Mesothelial cell of epicardium (in vitro differentiated cells): ENCODE results near the gene KLF12. TPM values are rescaled to one million over a fixed set of nuclear protein-coding genes. Genes with fewer than 3 reads are reported as not detected.
A peak's percentile ranks its signal among the peaks of the same experiment; 100 is the strongest.

Experiments
- DNase-seq, 2 experiments: peaks; one replicate each; pipeline ENCODE4 v3.0.0; 2021; ENCODE audit warnings: low spot score in 2 of 2; ENCODE audit not compliant: unreplicated experiment in 2 of 2
- H3K27ac Mint-ChIP-seq: 2 replicates; pipeline ENCODE4 v1.8.0; 2021; ENCODE audit warnings: mixed read lengths
- H3K27me3 Mint-ChIP-seq: 2 replicates; pipeline ENCODE4 v1.8.0; 2021; ENCODE audit warnings: low read depth, mixed read lengths
- H3K36me3 Mint-ChIP-seq: 2 replicates; pipeline ENCODE4 v1.8.0; 2021; ENCODE audit warnings: mixed read lengths
- H3K4me1 Mint-ChIP-seq: 2 replicates; pipeline ENCODE4 v1.8.0; 2021; ENCODE audit warnings: mixed read lengths
- H3K4me3 Mint-ChIP-seq: 2 replicates; pipeline ENCODE4 v1.8.0; 2021; ENCODE audit warnings: mild to moderate bottlenecking, moderate library complexity, mixed read lengths
- H3K9me3 Mint-ChIP-seq: 2 replicates; pipeline ENCODE4 v1.8.0; 2021; ENCODE audit warnings: mixed read lengths
- total RNA-seq: library from RNA; stranded (reverse); gene quantifications from 3 replicates; pipeline ENCODE4 v1.2.1, GENCODE V29; 2021
- TF ChIP-seq, protein P1 (sequence below): fragments of 200-600 bp; sonication (generic); IDR thresholded peaks from one replicate; pipeline ENCODE4 v1.5.0; 2021; ENCODE audit warnings: antibody characterized with exemption; ENCODE audit not compliant: unreplicated experiment

Gene KLF12
- total RNA-seq, 1 donor from 2014 or later, result 33.9 TPM

DNA sequence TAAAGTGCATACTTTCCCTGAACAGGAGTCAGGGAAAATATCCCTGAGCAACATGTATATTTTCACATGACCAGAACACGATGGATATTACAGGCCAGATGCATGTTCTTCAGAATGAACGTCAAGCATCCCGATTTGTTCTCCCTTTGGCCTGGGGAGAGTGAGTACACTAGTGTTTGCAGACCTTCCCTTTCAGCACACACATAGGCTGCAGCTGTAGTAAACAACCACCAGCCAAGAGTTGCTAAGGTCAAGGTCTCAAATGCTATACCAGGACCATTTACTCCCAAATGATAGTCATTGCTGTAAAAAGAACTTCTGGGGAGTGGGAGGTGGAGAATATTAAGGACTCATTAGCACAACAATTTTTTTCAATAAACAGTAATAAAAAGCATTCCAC lies 3.0 kb downstream of the KLF12 start:
- Mint-ChIP-seq H3K4me3 (peak overlapping the region; percentile 36), H3K4me1 (peaks cover 41% of the 10 kb centered on the region), H3K27ac (peak overlapping the region; percentile 66), H3K9me3 (no peaks in the 10 kb centered on the region), H3K27me3 (no peaks in the 10 kb centered on the region), H3K36me3 (no peaks in the 10 kb centered on the region)
- TF ChIP-seq, protein P1, sequence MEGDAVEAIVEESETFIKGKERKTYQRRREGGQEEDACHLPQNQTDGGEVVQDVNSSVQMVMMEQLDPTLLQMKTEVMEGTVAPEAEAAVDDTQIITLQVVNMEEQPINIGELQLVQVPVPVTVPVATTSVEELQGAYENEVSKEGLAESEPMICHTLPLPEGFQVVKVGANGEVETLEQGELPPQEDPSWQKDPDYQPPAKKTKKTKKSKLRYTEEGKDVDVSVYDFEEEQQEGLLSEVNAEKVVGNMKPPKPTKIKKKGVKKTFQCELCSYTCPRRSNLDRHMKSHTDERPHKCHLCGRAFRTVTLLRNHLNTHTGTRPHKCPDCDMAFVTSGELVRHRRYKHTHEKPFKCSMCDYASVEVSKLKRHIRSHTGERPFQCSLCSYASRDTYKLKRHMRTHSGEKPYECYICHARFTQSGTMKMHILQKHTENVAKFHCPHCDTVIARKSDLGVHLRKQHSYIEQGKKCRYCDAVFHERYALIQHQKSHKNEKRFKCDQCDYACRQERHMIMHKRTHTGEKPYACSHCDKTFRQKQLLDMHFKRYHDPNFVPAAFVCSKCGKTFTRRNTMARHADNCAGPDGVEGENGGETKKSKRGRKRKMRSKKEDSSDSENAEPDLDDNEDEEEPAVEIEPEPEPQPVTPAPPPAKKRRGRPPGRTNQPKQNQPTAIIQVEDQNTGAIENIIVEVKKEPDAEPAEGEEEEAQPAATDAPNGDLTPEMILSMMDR, result no peak
- DNase-seq, result no peak

DNA sequence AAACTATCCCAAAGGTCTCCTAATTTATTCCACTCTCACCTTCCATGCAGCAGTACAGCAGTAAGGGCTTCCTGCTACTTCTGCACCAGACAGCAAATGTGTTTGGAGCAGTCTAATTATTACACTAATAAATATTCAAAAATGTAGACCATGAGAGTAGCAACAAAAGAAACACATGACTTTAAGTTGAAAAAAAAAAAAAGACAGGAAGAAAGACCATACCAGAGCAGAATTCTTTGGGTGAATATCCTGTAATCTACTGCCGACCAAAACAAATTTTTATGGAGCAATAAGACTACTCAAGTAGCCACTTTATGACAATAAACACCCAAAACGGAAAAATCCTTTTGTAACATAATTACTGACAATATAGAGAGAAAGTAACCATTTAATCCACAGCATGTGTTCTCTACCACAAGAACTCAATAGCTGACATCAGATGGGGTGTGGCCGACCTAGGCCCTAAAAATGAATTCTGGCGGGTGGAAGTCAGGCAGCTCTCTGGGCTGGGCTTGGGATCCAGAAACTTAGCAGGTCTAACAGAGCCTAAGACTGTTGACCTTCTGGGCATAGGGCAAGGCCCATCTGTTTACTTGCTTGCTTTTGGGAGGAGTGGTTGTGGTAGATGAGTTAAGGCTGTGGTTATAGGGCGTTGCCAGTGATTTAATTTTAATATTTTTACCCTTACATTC lies 4.6 kb downstream of the KLF12 start:
- TF ChIP-seq, protein P1, result no peak
- Mint-ChIP-seq H3K27me3 (no peaks in the 10 kb centered on the region), H3K27ac (no peak overlapping the region), H3K9me3 (no peaks in the 10 kb centered on the region), H3K36me3 (no peaks in the 10 kb centered on the region), H3K4me1 (peaks cover 41% of the 10 kb centered on the region), H3K4me3 (no peak overlapping the region)
- DNase-seq, result no peak

DNA sequence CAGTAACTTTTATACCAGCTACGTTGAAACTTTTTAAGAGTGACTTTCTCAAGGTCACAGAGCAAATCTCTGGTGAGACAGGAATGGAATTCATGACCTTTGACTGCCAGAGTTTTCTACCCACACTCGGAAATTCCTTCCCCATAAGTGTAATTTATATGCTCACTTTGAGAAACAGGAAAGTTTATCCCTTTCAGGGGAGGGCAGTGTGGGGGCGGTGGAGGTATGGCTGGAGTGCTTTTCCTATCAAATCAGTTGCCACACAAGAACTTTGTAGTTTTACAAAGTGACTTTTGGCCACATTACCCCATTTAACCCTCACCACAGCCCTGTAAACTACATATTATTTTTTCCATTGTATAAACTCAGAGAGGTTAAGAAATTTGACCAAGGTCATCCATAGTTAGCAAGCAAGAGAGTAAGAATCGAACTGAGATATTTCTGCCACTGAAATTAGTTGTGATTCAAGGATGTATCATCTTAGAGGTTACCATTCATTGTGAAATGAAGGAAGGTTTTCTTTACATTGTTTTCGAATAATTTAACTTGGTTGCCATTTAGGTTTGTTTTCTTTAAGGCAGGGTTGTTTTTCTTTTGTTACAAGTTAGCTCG lies 5.9 kb downstream of the KLF12 start:
- TF ChIP-seq, protein P1, result no peak
- Mint-ChIP-seq H3K36me3 (no peaks in the 10 kb centered on the region), H3K4me3 (no peak overlapping the region), H3K27me3 (no peaks in the 10 kb centered on the region), H3K27ac (peak overlapping the region; percentile 87), H3K4me1 (peaks cover 41% of the 10 kb centered on the region), H3K9me3 (no peaks in the 10 kb centered on the region)
- DNase-seq, result no peak

DNA sequence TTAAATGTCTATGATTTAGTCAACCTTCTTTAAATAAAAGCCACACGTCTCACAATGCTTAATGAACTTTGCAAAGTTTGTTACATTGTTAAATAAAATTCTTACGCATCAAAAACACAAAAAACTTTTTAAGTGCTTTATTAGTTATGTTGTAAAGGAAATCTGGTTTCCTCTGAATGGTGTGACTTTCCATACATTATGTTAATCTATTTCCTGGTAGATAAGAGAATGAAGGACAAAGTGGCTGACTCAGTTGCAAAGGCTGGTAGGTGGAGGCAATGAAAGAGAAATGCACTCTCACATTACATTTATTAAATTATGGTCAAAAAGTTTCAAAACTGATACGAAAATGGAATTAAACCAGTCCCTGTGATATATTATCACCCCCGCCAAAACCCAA lies 15.9 kb downstream of the KLF12 start:
- Mint-ChIP-seq H3K27ac (no peak overlapping the region), H3K9me3 (peaks cover 50% of the 10 kb centered on the region), H3K36me3 (peaks cover 50% of the 10 kb centered on the region), H3K27me3 (no peaks in the 10 kb centered on the region), H3K4me3 (no peak overlapping the region), H3K4me1 (no peaks in the 10 kb centered on the region)
- TF ChIP-seq, protein P1, result no peak
- DNase-seq, result no peak

DNA sequence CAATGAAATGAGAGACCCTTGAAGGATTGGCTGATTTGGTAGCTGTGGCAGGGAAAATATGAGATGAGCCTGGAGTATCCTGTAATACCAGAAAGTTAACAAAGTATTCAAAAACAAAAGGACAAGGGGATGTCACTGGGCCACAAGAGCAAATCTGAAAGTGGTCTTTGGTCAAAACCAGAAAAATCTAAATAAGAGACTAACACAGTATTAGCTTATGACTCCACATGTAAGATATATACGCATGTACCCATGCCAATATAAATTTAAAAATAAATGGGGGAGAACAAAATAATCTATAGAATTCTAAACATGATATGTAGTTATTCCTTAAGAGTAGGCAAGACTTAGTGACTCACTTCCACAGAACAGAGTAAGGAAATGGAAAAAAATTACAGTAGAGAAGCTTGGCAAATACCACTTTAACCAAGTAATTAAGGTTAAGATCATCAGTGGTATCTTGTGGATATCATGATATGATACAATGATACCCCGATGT lies 16.9 kb downstream of the KLF12 start:
- TF ChIP-seq, protein P1, result no peak
- H3K4me3 Mint-ChIP-seq, result no peak overlapping the region
- DNase-seq, result no peak
- no peak overlapping the region for H3K27ac Mint-ChIP-seq
- no peaks in the 10 kb centered on the region for H3K4me1 Mint-ChIP-seq
- peaks cover 51% of the 10 kb centered on the region for H3K9me3 Mint-ChIP-seq
- no peaks in the 10 kb centered on the region for H3K27me3 Mint-ChIP-seq
- H3K36me3 Mint-ChIP-seq, result peaks cover 55% of the 10 kb centered on the region
